DOHH2 (cell line): ENCODE data around the gene MORN3.

Experiments used
- CTCF ChIP-seq: fragments of 200-600 bp; sonication (generic); IDR thresholded peaks from one replicate; pipeline ENCODE4 v1.5.1; 2014; ENCODE audit warnings: antibody characterized with exemption, mild to moderate bottlenecking, low read depth, low read length; ENCODE audit not compliant: poor library complexity, severe bottlenecking
- EZH2phosphoT487 ChIP-seq: fragments of 200-600 bp; sonication (generic); IDR thresholded peaks from 2 replicates; pipeline ENCODE4 v1.6.1; 2017; ENCODE audit warnings: borderline replicate concordance, mild to moderate bottlenecking, antibody characterized with exemption, low read length, moderate library complexity, mixed read lengths

- no peak for TF ChIP-seq CTCF
- no peak for TF ChIP-seq EZH2phosphoT487
Observed at GRCh38 chr12:121613462-121613861, 56.0 kb downstream of the MORN3 start.
